ENCODE data around the gene SPRR2G.
"Not testable (repeated sequence)": the region's sequence is repeated elsewhere in the genome, so short reads cannot be mapped to it uniquely, and the experiment has no call there.

The SPRR2G gene

DNA sequence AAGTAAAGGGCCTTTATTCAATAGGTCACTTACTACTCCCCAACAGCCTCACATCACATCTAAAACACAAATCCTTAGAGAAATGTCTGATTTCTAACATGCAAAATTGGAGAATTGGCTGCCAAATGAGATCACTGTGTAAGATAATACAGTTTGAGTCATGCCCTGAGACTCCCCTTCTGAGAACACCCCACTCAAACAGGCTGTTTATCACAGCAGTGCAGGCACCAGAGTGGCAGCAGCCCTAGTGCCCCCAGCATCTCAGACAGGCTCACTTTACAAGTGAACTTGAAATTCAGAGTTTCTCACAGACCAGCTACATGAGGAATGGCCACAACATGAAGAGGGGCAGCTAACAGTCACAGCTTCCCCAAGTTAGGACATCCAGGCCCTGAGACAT lies 35.4 kb downstream of the SPRR2G start:
- DNase-seq (ENCODE audit: low read depth in 2 of 2): not testable (repeated sequence)

DNA sequence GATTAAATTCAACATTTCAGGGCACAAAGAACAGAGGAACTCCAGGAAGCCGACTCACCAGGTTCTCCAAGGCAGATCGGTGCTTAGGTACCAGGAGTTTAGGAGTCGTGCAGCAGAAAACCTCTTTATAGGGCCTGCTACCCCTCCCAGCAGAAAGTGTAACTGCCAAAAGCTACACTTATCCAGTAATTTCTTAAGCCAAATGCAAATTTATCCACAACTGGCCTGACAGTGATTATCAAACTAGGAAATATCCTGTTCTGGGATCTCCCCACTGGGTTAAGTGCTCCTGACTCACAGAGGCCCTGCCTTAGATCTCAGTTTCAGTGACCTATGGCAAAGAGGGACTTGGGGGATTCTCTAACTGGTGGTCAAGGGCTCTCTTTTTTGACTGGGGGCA lies 37.3 kb downstream of the SPRR2G start, which contains the start of gene SPRR2F:
Gene SPRR2F, minus strand, starts transcription at position 101 of the 400 bp plus-strand sequence. CDS start 783 bp downstream, outside the sequence.
- DNase-seq (ENCODE audit: low read depth in 2 of 2): no peak

DNA sequence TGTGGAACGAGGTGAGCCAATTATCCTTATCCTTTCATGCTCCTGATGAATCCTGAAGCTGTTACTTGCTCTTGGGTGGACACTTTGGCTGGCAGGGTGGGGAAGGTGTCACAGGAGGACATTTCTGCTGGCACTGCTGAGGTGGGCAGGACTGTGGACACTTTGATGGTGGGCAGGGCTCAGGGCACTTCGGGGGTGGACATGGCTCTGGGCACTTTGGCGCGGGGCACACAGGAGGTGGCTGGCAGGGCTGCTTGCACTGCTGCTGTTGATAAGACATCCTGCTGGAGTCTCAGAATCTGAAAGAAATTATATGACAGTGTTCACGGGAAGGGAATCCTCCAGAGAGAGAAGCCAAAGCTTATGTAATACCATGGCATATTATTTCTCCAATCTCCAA lies 38.2 kb downstream of the SPRR2G start:
- DNase-seq (ENCODE audit: low read depth in 2 of 2): not testable (repeated sequence)

DNA sequence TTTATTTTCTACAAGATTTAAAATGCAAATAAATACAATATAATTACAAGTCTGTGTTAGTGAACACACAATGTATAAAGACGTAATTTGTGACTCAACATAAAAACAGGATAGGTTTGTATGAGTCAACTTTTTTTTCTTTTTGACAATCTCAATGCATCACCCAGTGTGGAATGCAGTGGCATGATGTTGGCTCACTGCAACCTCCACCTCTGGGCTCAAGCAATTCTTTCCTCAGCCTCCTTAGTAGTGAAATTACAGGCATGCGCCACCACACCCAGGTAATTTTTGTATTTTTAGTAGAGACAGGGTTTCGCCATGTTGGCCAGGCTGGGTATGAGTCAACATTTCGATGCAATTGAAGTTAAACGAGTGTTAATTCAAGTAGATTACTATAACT lies 50.4 kb downstream of the SPRR2G start:
- DNase-seq (ENCODE audit: low read depth in 2 of 2): no peak

Measured in stimulated activated CD8-positive, alpha-beta memory T cell treated with anti-CD3 and anti-CD28 coated beads, Interleukin-7, amount 100 ng/mL, for 1 hour (primary cell).